HEK293 (cell line): ENCODE data around the gene NUP88.

Experiments used
- CTCF ChIA-PET: fragments of 350-600 bp; formaldehyde crosslinking; extraction: SDS; loops from one replicate; lab custom pipeline; 2021; ENCODE audit warnings: antibody characterized with exemption; lab: Yijun Ruan, JAX
- POLR2A ChIA-PET: fragments of 300-600 bp; formaldehyde crosslinking; extraction: SDS; loops from one replicate; lab custom pipeline; 2020; ENCODE audit warnings: antibody characterized with exemption, inconsistent platforms; lab: Yijun Ruan, JAX
- H3K27ac ChIP-seq: fragments of 200-500 bp; sonication (Bioruptor generic); 2 replicates; pipeline ENCODE4 v1.5.1; 2014; ENCODE audit warnings: low read depth, low read length, control low read depth, inconsistent platforms; ENCODE audit errors: extremely low read depth
- H3K36me3 ChIP-seq, 2 experiments: fragments of 200-500 bp in 1 of 2; sonication (Bioruptor generic) in 1 of 2; 1 replicate in 1 of 2; 2 replicates in 1 of 2; pipeline ENCODE4 v1.5.1; 2014 to 2017; ENCODE audit warnings: inconsistent platforms in 2 of 2, low read length in 2 of 2; ENCODE audit not compliant: control insufficient read depth in 2 of 2, insufficient read depth in 1 of 2
- H3K4me1 ChIP-seq: fragments of 200-500 bp; sonication (Bioruptor generic); 2 replicates; pipeline ENCODE4 v1.5.1; 2014; ENCODE audit warnings: mild to moderate bottlenecking, low read length, inconsistent platforms; ENCODE audit not compliant: control insufficient read depth, insufficient read depth
- H3K4me3 ChIP-seq: 2 replicates; pipeline ENCODE4 v1.5.1; 2011; ENCODE audit warnings: low read depth, mild to moderate bottlenecking, control low read depth, low read length, moderate library complexity
- H3K9me3 ChIP-seq: fragments of 200-500 bp; sonication (Bioruptor generic); 2 replicates; pipeline ENCODE4 v1.5.1; 2014; ENCODE audit warnings: low read depth, low read length, inconsistent platforms; ENCODE audit not compliant: control insufficient read depth, insufficient read depth
- GLI2 ChIP-seq: fragments of 450-650 bp; formaldehyde crosslinking; IDR thresholded peaks from 2 replicates; pipeline ENCODE4; 2017; ENCODE audit warnings: missing biosample characterization, missing genetic modification characterization, low read depth, borderline replicate concordance
- KLF7 ChIP-seq: fragments of 450-650 bp; formaldehyde crosslinking; IDR thresholded peaks from 2 replicates; pipeline ENCODE4 v1.5.1; 2016; ENCODE audit warnings: missing biosample characterization, missing genetic modification characterization, borderline replicate concordance
- MEIS1 ChIP-seq: sonication (generic); formaldehyde crosslinking; IDR thresholded peaks from 2 replicates; pipeline ENCODE4 v1.8.1; 2022; ENCODE audit warnings: missing genetic modification reagents, mild to moderate bottlenecking, borderline replicate concordance
- PRDM1 ChIP-seq: fragments of 450-650 bp; formaldehyde crosslinking; IDR thresholded peaks from 2 replicates; pipeline ENCODE4; 2016; ENCODE audit warnings: missing biosample characterization, missing genetic modification characterization
- TCF7L2 ChIP-seq: IDR thresholded peaks from 2 replicates; pipeline ENCODE4 v1.6.1; 2011; ENCODE audit warnings: low read depth, mild to moderate bottlenecking, inconsistent platforms, low read length, moderate library complexity, borderline replicate concordance
- WT1 ChIP-seq: fragments of 450-650 bp; formaldehyde crosslinking; IDR thresholded peaks from 2 replicates; pipeline ENCODE4 v1.5.1; 2016; ENCODE audit warnings: missing biosample characterization, missing genetic modification characterization
- ZBTB17 ChIP-seq: fragments of 450-650 bp; formaldehyde crosslinking; IDR thresholded peaks from 2 replicates; pipeline ENCODE4 v1.5.1; 2016; ENCODE audit warnings: missing biosample characterization, missing genetic modification characterization
- ZBTB26 ChIP-seq: fragments of 450-650 bp; formaldehyde crosslinking; optimal IDR thresholded peaks from 2 replicates; pipeline ENCODE3; 2016; ENCODE audit warnings: missing biosample characterization, mild to moderate bottlenecking, missing genetic modification characterization
- ZBTB49 ChIP-seq: fragments of 450-650 bp; formaldehyde crosslinking; IDR thresholded peaks from 2 replicates; pipeline ENCODE4 v1.5.1; 2016; ENCODE audit warnings: missing biosample characterization, missing genetic modification characterization, low read depth
- ZFP37 ChIP-seq: fragments of 450-650 bp; formaldehyde crosslinking; IDR thresholded peaks from 2 replicates; pipeline ENCODE4 v1.5.1; 2016; ENCODE audit warnings: missing biosample characterization, missing genetic modification characterization
- ZFP69B ChIP-seq: fragments of 450-650 bp; formaldehyde crosslinking; IDR thresholded peaks from 2 replicates; pipeline ENCODE4 v1.5.1; 2016; ENCODE audit warnings: missing biosample characterization, missing genetic modification characterization
- ZNF114 ChIP-seq: fragments of 450-650 bp; formaldehyde crosslinking; IDR thresholded peaks from 2 replicates; pipeline ENCODE4 v1.5.0; 2017; ENCODE audit warnings: missing biosample characterization, missing genetic modification characterization
- ZNF121 ChIP-seq: fragments of 450-650 bp; formaldehyde crosslinking; IDR thresholded peaks from 2 replicates; pipeline ENCODE4 v1.5.1; 2016; ENCODE audit warnings: missing biosample characterization, missing genetic modification characterization
- ZNF146 ChIP-seq: fragments of 450-650 bp; formaldehyde crosslinking; IDR thresholded peaks from 2 replicates; pipeline ENCODE4 v1.5.1; 2016; ENCODE audit warnings: missing biosample characterization, missing genetic modification characterization
- ZNF19 ChIP-seq: fragments of 450-650 bp; formaldehyde crosslinking; IDR thresholded peaks from 2 replicates; pipeline ENCODE4; 2016; ENCODE audit warnings: missing biosample characterization, missing genetic modification characterization, low read depth
- ZNF324 ChIP-seq: fragments of 450-650 bp; formaldehyde crosslinking; IDR thresholded peaks from 2 replicates; pipeline ENCODE4 v1.5.1; 2016; ENCODE audit warnings: missing biosample characterization, missing genetic modification characterization
- ZNF350 ChIP-seq: fragments of 450-650 bp; formaldehyde crosslinking; IDR thresholded peaks from 2 replicates; pipeline ENCODE4 v1.5.0; 2017; ENCODE audit warnings: missing biosample characterization, mild to moderate bottlenecking, missing genetic modification characterization
- ZNF416 ChIP-seq: fragments of 450-650 bp; formaldehyde crosslinking; IDR thresholded peaks from 2 replicates; pipeline ENCODE4 v1.5.1; 2016; ENCODE audit warnings: missing biosample characterization, missing genetic modification characterization
- ZNF449 ChIP-seq: fragments of 450-650 bp; formaldehyde crosslinking; IDR thresholded peaks from 2 replicates; pipeline ENCODE4 v1.5.1; 2017; ENCODE audit warnings: missing biosample characterization, mild to moderate bottlenecking, missing genetic modification characterization, moderate library complexity
- ZNF514 ChIP-seq: fragments of 450-650 bp; formaldehyde crosslinking; IDR thresholded peaks from 2 replicates; pipeline ENCODE4 v1.5.1; 2016; ENCODE audit warnings: missing biosample characterization, missing genetic modification characterization
- ZNF548 ChIP-seq: fragments of 450-650 bp; formaldehyde crosslinking; IDR thresholded peaks from 2 replicates; pipeline ENCODE4 v1.5.1; 2016; ENCODE audit warnings: missing biosample characterization, missing genetic modification characterization
- ZNF555 ChIP-seq: fragments of 450-650 bp; formaldehyde crosslinking; conservative IDR thresholded peaks from 2 replicates; pipeline ENCODE4 v1.5.1; 2017; ENCODE audit warnings: missing biosample characterization, mild to moderate bottlenecking, missing genetic modification characterization, inconsistent platforms
- ZNF639 ChIP-seq: fragments of 450-650 bp; formaldehyde crosslinking; IDR thresholded peaks from 2 replicates; pipeline ENCODE4 v1.5.1; 2016; ENCODE audit warnings: missing biosample characterization, missing genetic modification characterization
- ZNF692 ChIP-seq: fragments of 450-650 bp; formaldehyde crosslinking; IDR thresholded peaks from 2 replicates; pipeline ENCODE4 v1.5.1; 2016; ENCODE audit warnings: missing biosample characterization, missing genetic modification characterization
- ZNF776 ChIP-seq: fragments of 450-650 bp; formaldehyde crosslinking; IDR thresholded peaks from 2 replicates; pipeline ENCODE4 v1.5.0; 2017; ENCODE audit warnings: missing biosample characterization, missing genetic modification characterization, borderline replicate concordance

Gene NUP88

GRCh38 chr17:5416901-5417300, 2.6 kb downstream of the NUP88 start:
- no peak overlapping the region for H3K27ac ChIP-seq
- H3K4me3 ChIP-seq, result no peak overlapping the region
- no peaks in the 10 kb centered on the region for H3K9me3 ChIP-seq
- POLR2A ChIA-PET, result interaction anchor here (1.3 to 3.8 kb wide), 2 partner anchors 13 kb away, joined by 4 to 43 read pairs; no protein-coding TSS in a partner anchor
- H3K4me1 ChIP-seq, result no peaks in the 10 kb centered on the region; the same call in 1 of the 2 replicates
- TF ChIP-seq ZNF350, result no peak
- no peak for TF ChIP-seq ZNF776 (tag by site-specific recombination)
- TF ChIP-seq KLF7 (tag by site-specific recombination), result no peak
- no peak for TF ChIP-seq ZBTB49 (tag by site-specific recombination)
- no peak for TF ChIP-seq ZNF19 (tag by site-specific recombination)
- no peak for TF ChIP-seq ZNF146 (tag by site-specific recombination)
- no peak for TF ChIP-seq GLI2 (tag by site-specific recombination)
- TF ChIP-seq ZFP37, result no peak
- no peak for TF ChIP-seq ZNF449 (tag by site-specific recombination)
- TF ChIP-seq ZNF514 (tag by site-specific recombination), result no peak
- no peak for TF ChIP-seq ZBTB26 (tag by site-specific recombination)
- no peak for TF ChIP-seq ZNF555 (tag by site-specific recombination)
- TF ChIP-seq TCF7L2, result no peak
- no peak for TF ChIP-seq ZNF416 (tag by site-specific recombination)
- TF ChIP-seq ZNF324 (tag by site-specific recombination), result no peak
- CTCF ChIA-PET, result interaction anchor here (0.6 to 1.4 kb wide), 3 partner anchors 17 to 51 kb away, joined by 3 to 15 read pairs (median 4); partner anchors contain the start of gene C1QBP
- H3K36me3 ChIP-seq, result peaks cover 56 to 59% of the 10 kb centered on the region in 2 experiments

GRCh38 chr17:5413682-5414081, 5.8 kb downstream of the NUP88 start:
- no peaks in the 10 kb centered on the region; the same call in 1 of the 2 replicates for H3K4me1 ChIP-seq
- no peaks in the 10 kb centered on the region for H3K9me3 ChIP-seq
- no peak overlapping the region for H3K27ac ChIP-seq
- H3K36me3 ChIP-seq, result peaks cover 76 to 85% of the 10 kb centered on the region in 2 experiments
- POLR2A ChIA-PET, result no interaction called here
- H3K4me3 ChIP-seq, result no peak overlapping the region
- CTCF ChIA-PET, result interaction anchor here (0.8 kb wide), 1 partner anchor 9 kb away, joined by 3 read pairs; no protein-coding TSS in a partner anchor
- 0 out of 2 replicates have a peak, but pooled peaks have one; percentile 57 for TF ChIP-seq ZFP69B
- peak; percentile 89 for TF ChIP-seq ZBTB17 (tag by site-specific recombination)
- TF ChIP-seq WT1, result no peak
- no peak for TF ChIP-seq ZNF114 (tag by site-specific recombination)
- TF ChIP-seq ZNF548, result no peak
- no peak for TF ChIP-seq MEIS1
- TF ChIP-seq ZNF121, result no peak
- TF ChIP-seq ZNF692 (tag by site-specific recombination), result peak; percentile 48
- TF ChIP-seq ZNF639 (tag by site-specific recombination), result peak; percentile 86
- TF ChIP-seq ZNF555 (tag by site-specific recombination), result no peak
- TF ChIP-seq PRDM1 (tag by site-specific recombination), result peak; percentile 90
